NB4 (cell line): Measurements from ENCODE around the gene TICRR.
"Not testable (repeated sequence)": the region's sequence is repeated elsewhere in the genome, so short reads cannot be mapped to it uniquely, and the experiment has no call there.

Source experiments
- DNase-seq: peaks from one replicate; pipeline ENCODE4 v3.0.0; 2010; ENCODE audit warnings: low read depth
- H3K4me3 ChIP-seq: one replicate; pipeline ENCODE4 v1.5.1; 2011; ENCODE audit warnings: mild to moderate bottlenecking, low read depth, low read length, moderate library complexity
- MAX ChIP-seq: IDR thresholded peaks from 2 replicates; pipeline ENCODE4 v1.6.1; 2011; ENCODE audit warnings: low read depth, low read length
- MYC ChIP-seq: IDR thresholded peaks from 2 replicates; pipeline ENCODE4 v1.6.1; 2011; ENCODE audit warnings: low read depth, low read length
- POLR2A ChIP-seq: IDR thresholded peaks from 2 replicates; pipeline ENCODE4 v1.6.1; 2011; ENCODE audit warnings: mild to moderate bottlenecking; ENCODE audit not compliant: insufficient read length; ENCODE audit errors: extremely low read depth
- TF ChIP-seq, protein P1 (sequence below): IDR thresholded peaks from one replicate; pipeline ENCODE4 v1.5.1; 2012; ENCODE audit warnings: low read depth, low read length

The TICRR gene

DNA sequence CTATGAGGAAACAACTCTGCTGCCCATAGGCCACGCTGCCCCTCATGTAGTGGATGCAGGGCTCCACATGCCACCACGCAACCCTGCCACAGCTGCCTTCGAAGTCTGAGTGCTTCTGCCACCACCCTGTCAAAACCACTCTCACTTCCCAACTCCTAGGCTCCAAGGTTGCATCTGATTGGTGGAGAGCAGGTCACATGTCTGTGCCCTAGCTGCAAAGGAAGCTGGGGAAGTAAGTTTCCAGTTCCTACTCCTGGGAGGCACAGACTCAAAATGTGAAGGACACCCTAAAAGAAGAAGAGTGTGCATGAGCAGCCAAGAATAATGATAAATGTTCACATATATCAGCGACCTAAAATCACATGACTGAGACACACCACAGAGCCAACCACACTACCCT, 31.9 kb upstream of the TICRR start:
- TF ChIP-seq, protein P1, sequence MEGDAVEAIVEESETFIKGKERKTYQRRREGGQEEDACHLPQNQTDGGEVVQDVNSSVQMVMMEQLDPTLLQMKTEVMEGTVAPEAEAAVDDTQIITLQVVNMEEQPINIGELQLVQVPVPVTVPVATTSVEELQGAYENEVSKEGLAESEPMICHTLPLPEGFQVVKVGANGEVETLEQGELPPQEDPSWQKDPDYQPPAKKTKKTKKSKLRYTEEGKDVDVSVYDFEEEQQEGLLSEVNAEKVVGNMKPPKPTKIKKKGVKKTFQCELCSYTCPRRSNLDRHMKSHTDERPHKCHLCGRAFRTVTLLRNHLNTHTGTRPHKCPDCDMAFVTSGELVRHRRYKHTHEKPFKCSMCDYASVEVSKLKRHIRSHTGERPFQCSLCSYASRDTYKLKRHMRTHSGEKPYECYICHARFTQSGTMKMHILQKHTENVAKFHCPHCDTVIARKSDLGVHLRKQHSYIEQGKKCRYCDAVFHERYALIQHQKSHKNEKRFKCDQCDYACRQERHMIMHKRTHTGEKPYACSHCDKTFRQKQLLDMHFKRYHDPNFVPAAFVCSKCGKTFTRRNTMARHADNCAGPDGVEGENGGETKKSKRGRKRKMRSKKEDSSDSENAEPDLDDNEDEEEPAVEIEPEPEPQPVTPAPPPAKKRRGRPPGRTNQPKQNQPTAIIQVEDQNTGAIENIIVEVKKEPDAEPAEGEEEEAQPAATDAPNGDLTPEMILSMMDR: no peak
- TF ChIP-seq MYC: no peak
- TF ChIP-seq POLR2A: no peak
- TF ChIP-seq MAX: no peak
- DNase-seq: peak; percentile 43
- no peak overlapping the region for H3K4me3 ChIP-seq

DNA sequence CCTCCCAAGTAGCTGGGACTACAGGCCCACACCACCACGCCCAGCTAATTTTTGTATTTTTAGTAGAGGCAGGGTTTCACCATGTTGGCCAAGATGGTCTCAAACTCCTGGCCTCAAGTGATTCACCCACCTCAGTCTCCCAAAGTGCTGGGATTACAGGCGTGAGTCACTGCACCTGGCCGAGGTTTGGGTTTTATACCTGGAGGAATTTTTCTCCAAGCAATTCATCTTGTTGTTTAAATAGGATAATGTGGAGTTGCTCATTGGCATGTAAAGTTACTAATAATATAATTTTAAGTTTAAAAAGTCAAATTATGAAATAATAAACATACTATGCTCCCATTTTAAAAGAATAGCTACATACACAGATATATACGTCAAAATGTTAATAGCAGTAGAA, 26.1 kb upstream of the TICRR start:
- H3K4me3 ChIP-seq, DNase-seq: not testable (repeated sequence)

DNA sequence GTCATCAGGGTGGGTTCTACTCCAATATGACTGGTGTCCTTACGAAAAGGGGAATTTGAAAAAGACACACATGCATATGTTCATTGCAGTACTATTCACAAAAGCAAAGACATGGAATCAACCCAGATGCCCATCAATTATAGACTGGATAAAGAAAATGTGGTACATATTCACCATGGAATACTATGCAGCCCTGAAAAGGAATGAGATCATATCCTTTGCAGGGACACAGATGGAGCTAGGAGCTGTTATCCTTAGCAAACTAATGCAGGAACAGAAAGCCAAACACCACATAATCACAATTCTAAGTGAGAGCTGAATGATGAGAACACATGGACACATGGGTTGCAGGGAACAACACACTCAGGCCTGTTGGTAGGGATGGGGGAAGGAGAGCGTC, 24.8 kb upstream of the TICRR start:
- H3K4me3 ChIP-seq: no peak overlapping the region
- TF ChIP-seq POLR2A: no peak
- DNase-seq: no peak

DNA sequence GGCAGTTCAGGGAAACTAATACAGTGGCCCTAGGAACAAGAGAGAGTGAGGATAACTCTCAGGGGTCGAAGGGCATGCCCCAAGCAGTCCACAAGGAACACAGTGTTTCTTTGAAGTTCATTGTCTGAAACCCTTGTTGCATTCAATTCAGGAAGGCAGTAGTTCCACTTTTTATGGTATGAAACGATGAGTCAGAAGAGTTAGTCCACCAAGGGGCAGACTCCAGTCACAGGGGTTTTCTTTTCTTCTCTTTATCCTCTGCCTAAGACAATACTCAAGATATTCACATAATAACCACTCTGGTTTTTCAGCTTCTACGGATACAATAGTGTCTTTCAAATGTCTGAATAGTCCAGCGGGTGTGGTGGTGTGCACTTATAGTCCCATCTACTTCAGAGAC, 23.7 kb upstream of the TICRR start:
- TF ChIP-seq, protein P1: no peak
- TF ChIP-seq MAX (no peak), POLR2A (no peak), MYC (no peak)
- H3K4me3 ChIP-seq: no peak overlapping the region
- DNase-seq: peak; percentile 57

- DNase-seq: no peak
- TF ChIP-seq, protein P1: no peak
- TF ChIP-seq MAX: no peak
- no peak for TF ChIP-seq POLR2A
- no peak for TF ChIP-seq MYC
- no peak overlapping the region for H3K4me3 ChIP-seq
Measured at GRCh38 chr15:89553632-89554031, 21.6 kb upstream of the TICRR start.

- no peak for TF ChIP-seq MAX
- TF ChIP-seq MYC: no peak
- no peak for TF ChIP-seq POLR2A
- no peak overlapping the region for H3K4me3 ChIP-seq
- no peak for DNase-seq
Measured at GRCh38 chr15:89554247-89554646, 21.0 kb upstream of the TICRR start.

DNA sequence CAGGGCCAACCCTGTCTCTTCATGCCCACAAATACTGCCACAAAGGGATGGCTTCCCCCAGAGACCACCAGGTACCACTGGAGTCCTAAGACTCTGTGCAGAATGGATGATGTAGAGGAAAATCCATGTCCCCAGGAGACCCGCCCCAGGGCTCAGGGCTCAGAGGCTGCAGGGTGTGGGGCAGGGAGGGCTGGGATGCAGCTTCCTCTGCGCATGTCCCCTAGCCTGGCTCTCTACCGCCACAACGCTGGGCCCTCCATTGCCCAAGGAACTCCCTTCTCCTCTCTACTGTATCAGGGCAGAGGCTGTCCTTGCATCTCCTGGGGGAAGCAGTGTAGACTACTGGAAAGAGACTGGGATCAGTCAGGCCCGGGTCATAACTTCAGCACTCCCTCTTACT, 19.5 kb upstream of the TICRR start:
- no peak overlapping the region for H3K4me3 ChIP-seq
- no peak for DNase-seq
- TF ChIP-seq, protein P1: no peak
- TF ChIP-seq MAX: no peak
